ENCODE results near the gene FRA10AC1.

DNA sequence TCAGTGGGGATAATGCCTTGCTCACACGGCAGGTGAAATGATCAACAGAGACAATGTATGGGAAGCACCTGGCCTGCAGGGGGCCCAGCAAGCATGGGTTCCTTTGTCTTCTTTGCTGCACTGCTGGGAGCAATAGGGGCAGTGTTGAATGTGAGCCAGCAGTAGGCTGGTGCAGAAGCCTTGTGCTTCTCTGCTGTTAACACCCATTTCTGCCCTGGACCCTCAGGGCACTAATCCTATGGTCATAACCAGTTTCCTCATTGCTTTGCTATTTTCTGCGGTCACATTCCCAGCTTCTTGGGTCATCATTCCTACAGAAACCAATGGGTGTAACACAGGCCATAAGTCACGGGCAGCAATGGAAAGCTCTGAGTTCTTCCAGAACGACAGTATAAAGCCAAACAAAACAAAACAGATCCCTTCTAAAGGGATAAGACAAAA lies 44.5 kb upstream of the FRA10AC1 start:
- TF ChIP-seq TOE1 (CRISPR knock-in tag; IDR thresholded peaks at IDR 0.05) (no peak), ZNF562 (CRISPR knock-in tag; IDR thresholded peaks at IDR 0.05; ENCODE audit: borderline replicate concordance) (no peak), FOXM1 (CRISPR knock-in tag; IDR thresholded peaks at IDR 0.05) (no peak), PBX3 (CRISPR knock-in tag; IDR thresholded peaks at IDR 0.05; ENCODE audit: borderline replicate concordance) (no peak), CTCF (CRISPR knock-in tag; IDR thresholded peaks at IDR 0.05) (peak; percentile 62)
- TF ChIP-seq, protein P1, sequence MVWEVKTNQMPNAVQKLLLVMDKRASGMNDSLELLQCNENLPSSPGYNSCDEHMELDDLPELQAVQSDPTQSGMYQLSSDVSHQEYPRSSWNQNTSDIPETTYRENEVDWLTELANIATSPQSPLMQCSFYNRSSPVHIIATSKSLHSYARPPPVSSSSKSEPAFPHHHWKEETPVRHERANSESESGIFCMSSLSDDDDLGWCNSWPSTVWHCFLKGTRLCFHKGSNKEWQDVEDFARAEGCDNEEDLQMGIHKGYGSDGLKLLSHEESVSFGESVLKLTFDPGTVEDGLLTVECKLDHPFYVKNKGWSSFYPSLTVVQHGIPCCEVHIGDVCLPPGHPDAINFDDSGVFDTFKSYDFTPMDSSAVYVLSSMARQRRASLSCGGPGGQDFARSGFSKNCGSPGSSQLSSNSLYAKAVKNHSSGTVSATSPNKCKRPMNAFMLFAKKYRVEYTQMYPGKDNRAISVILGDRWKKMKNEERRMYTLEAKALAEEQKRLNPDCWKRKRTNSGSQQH (CRISPR knock-in tag; IDR thresholded peaks at IDR 0.05; ENCODE audit: low read depth): no peak

Data from HepG2 (cell line).